Anterior cingulate cortex (tissue), 58 donors: ENCODE results near the gene RSPO1.
"Not testable (repeated sequence)": the region's sequence is repeated elsewhere in the genome, so short reads cannot be mapped to it uniquely, and the experiment has no call there.

Experiments used
- DNase-seq, 58 donors: peaks; one replicate each; lab custom pipeline; 2025; lab: John Stamatoyannopoulos, UW

RSPO1 gene

DNA sequence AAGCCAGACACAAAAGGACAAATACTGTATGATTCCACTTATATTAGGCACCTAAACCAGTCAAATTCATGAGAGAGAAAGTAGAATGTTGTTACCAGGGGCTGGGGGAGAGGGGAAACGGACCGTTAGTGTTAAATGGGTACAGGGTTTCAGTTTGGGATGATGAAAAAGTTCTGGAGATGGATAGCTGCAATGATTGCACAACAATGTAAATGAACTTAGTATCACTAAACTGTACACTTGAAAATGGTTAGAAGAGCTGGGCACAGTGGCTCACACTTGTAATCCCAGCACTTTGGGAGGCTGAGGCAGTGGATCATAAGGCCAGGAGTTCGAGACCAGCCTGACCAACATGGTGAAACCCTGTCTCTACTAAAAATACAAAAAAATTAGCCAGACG, 50.1 kb downstream of the RSPO1 start:
- not testable (repeated sequence) for DNase-seq

DNA sequence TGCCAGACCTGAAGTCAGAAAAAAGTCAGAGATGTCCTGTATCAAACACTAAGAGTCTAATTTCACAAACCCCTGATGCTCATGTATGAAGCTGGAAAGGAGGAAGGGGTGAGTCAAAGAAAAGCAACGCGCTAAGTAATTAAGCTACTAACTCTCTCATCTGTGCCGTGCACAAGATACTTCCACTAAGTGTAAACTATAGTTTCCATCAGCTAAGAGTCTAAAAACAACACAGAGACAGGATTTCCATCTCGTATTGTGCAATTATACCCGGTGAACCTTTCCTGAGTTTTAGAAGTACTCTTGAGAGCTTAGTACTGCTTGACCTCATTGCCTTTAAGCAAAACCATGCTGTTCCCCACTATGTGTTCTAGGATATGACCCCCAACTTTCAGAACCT, 59.0 kb downstream of the RSPO1 start:
- no peak for DNase-seq

DNA sequence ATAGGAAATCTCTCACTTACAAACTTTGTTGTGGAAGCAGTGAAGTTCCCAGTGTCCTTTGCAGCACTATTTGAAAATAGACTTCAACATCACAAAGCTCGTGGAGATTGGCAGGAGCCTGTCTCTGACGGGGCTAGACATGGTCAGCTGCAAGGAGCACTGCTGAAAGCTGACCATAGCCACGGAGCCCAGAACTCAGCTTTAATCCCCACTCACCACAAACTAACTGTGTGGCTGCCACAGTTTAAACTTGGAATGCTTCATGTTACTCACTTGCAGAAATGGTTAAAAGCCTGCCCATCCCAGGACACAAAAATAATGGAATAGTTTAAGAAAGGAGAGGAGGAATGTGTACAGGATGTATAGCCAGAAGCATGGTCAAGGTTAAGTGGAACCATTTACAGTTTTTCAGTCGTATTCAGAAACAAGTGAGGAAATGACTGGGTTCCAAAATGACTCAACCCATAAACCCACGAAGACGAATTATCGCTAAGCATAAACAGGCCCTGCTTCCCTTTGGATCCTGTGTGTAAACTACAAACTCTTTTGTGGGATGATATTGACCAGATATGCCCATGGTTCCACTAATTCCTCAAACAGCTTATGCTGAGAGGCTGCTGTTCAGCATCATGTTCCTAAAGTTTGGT, 59.7 kb downstream of the RSPO1 start:
- DNase-seq, result no peak

DNA sequence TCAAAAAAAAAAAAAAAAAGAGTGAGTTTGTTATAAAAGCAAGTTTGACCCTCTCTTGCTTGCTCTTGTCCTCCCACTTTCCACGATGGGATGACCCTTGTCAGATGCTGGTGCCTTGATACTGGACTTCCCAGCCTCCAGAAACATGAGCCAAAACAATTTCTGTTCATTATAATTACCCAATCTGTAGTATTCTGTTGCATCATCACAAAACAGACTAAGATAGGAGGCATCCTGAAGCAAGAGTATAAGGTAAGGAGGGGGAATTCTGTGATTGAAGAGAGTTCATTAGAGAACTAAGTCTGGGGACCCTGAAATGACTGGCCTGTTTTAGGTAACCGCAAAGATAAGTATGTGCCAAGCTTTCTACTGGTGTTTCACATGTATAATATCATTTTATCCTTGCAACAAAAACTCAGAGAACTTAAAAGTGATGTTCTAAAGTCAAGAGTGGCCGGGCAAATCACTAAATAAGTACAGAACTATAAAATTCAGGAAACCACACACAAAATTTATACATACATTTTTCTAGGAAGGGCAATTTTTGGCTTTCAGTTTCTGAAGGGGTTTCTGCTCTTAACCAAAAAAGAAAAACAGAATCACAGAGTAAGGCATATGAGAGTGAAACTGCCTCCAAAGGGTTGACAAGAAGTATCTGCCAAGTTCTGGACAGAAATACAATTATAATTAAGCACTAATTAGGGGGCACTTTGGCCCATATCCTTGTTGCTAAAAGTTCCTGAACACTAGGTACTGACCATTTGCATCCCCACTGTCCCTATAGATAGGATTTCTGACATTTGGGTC, 64.0 kb downstream of the RSPO1 start:
- DNase-seq, result no peak

DNA sequence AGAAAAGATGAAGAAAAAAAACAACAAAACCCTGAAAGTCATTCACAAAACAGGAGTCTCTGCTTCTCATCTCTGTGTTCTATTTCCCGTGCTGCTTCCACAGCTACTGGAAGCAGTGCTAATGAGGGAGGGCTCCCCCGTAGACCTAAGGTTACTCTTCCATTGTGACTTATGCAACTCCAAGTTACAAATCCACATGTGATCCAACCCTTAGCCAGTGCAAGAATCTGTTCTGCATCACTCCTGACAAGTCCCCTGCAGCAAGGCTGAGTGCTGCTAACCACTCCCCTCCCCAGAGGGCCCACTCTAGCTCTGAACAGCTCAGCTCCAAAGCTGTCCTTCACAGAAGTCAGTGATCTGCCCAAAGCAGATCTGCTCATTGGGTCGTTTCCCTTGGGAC, 67.7 kb downstream of the RSPO1 start:
- no peak for DNase-seq

DNA sequence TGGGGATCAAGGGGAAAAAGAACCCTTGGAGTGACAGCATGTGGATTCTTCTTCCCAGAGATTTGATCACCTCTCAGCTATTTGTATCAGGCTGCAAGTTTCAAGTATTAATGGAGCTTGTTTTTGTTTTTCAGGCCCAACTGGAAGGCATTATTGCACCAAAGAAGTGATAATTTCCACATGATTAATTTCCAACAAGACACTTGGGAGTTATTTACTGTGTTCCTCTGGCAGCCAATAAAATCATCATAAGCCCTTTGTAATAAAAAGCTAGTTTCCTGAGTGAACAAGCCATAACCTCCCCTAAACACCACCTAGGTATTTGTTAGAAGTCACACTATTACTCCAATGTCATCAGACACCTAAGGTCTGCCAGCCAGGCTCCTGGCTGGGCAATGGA, 69.8 kb downstream of the RSPO1 start:
- no peak for DNase-seq

DNA sequence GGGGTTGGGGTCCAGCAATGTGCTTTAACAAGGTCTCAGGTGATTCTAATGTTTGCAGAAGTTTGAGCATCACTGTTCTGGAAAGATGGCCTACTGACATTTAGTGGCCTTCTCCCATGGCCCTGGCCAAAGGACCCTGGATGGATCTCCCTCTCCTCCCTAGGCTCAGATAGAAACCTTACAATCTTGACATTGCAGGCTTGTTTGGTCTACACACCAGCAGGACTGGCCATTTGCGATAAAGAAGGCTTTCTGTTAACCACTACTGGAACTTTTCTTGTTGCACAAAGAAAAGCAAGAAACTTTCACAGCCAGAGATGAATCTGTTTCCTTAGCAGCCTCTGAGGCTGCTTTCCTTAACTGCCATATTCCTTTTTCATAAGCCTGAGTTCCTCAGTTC, 71.7 kb downstream of the RSPO1 start:
- DNase-seq, result no peak
